ENCODE results near the gene TNFRSF19.
A peak's percentile ranks its signal among the peaks of the same experiment; 100 is the strongest.

TNFRSF19 gene

GRCh38 chr13:23670793-23671192 is 100.6 kb downstream of the TNFRSF19 start:
- TF ChIP-seq, protein P1, sequence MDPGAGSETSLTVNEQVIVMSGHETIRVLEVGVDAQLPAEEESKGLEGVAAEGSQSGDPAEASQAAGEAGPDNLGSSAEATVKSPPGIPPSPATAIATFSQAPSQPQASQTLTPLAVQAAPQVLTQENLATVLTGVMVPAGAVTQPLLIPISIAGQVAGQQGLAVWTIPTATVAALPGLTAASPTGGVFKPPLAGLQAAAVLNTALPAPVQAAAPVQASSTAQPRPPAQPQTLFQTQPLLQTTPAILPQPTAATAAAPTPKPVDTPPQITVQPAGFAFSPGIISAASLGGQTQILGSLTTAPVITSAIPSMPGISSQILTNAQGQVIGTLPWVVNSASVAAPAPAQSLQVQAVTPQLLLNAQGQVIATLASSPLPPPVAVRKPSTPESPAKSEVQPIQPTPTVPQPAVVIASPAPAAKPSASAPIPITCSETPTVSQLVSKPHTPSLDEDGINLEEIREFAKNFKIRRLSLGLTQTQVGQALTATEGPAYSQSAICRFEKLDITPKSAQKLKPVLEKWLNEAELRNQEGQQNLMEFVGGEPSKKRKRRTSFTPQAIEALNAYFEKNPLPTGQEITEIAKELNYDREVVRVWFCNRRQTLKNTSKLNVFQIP (CRISPR knock-in tag; IDR thresholded peaks at IDR 0.05; ENCODE audit: borderline replicate concordance, low read depth) = no peak
- TF ChIP-seq ARNTL (CRISPR knock-in tag; IDR thresholded peaks at IDR 0.05; ENCODE audit: borderline replicate concordance, low read depth) = no peak
- no peak for TF ChIP-seq BACH2 (CRISPR knock-in tag; IDR thresholded peaks at IDR 0.05; ENCODE audit: borderline replicate concordance)
- no peak for TF ChIP-seq CREB5 (CRISPR knock-in tag; IDR thresholded peaks at IDR 0.05; ENCODE audit: low read depth)
- no peak for TF ChIP-seq SNAI2 (CRISPR knock-in tag; IDR thresholded peaks at IDR 0.05)
- TF ChIP-seq ZFP3 (CRISPR knock-in tag; IDR thresholded peaks at IDR 0.05) = no peak
- no peak for TF ChIP-seq ESRRG (CRISPR knock-in tag; IDR thresholded peaks at IDR 0.05)
- TF ChIP-seq ZNF70 (CRISPR knock-in tag; IDR thresholded peaks at IDR 0.05) = no peak
- no peak for TF ChIP-seq ZNF8 (CRISPR knock-in tag; IDR thresholded peaks at IDR 0.05)
- TF ChIP-seq ISL1 (CRISPR knock-in tag; IDR thresholded peaks at IDR 0.05) = no peak
- TF ChIP-seq TCF4 (CRISPR knock-in tag; IDR thresholded peaks at IDR 0.05; ENCODE audit: borderline replicate concordance) = no peak
- no peak for TF ChIP-seq TOX (CRISPR knock-in tag; IDR thresholded peaks at IDR 0.05; ENCODE audit: borderline replicate concordance)
- TF ChIP-seq OSR1 (CRISPR knock-in tag; IDR thresholded peaks at IDR 0.05) = no peak
- no peak for TF ChIP-seq GLIS3 (CRISPR knock-in tag; IDR thresholded peaks at IDR 0.05)
- TF ChIP-seq PPARA (CRISPR knock-in tag; IDR thresholded peaks at IDR 0.05; ENCODE audit: borderline replicate concordance) = no peak
- TF ChIP-seq, protein P2, sequence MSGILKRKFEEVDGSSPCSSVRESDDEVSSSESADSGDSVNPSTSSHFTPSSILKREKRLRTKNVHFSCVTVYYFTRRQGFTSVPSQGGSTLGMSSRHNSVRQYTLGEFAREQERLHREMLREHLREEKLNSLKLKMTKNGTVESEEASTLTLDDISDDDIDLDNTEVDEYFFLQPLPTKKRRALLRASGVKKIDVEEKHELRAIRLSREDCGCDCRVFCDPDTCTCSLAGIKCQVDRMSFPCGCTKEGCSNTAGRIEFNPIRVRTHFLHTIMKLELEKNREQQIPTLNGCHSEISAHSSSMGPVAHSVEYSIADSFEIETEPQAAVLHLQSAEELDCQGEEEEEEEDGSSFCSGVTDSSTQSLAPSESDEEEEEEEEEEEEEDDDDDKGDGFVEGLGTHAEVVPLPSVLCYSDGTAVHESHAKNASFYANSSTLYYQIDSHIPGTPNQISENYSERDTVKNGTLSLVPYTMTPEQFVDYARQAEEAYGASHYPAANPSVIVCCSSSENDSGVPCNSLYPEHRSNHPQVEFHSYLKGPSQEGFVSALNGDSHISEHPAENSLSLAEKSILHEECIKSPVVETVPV (CRISPR knock-in tag; IDR thresholded peaks at IDR 0.05) = no peak
- no peak for ATAC-seq

GRCh38 chr13:23671377-23671776 is 101.2 kb downstream of the TNFRSF19 start:
- no peak for TF ChIP-seq BACH2 (CRISPR knock-in tag; IDR thresholded peaks at IDR 0.05; ENCODE audit: borderline replicate concordance)
- TF ChIP-seq TCF4 (CRISPR knock-in tag; IDR thresholded peaks at IDR 0.05; ENCODE audit: borderline replicate concordance) = peak; percentile 39; the same call in 1 of the 2 replicates
- no peak for ATAC-seq

DNA sequence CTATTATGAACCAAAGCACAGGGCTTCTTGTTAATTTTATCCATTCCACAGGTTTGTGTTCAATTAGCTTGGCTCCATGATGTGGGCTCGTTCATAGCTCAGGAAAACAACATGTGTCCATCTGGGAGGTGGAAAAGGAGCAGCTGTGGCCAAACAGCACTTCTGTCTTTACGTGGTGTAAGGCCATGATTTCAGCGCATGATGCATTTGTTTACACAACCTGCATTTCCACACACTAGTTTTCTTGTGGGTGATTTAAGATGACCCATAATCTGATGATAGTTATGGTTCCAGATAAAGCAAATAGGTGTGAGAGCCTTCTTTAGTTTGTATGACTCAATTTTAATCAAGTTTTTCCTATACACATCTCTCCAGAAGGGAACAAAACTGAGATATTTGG is 101.7 kb downstream of the TNFRSF19 start:
- TF ChIP-seq ZFP30 (CRISPR knock-in tag; IDR thresholded peaks at IDR 0.05) (no peak), SNAI2 (CRISPR knock-in tag; IDR thresholded peaks at IDR 0.05) (no peak), GLIS3 (CRISPR knock-in tag; IDR thresholded peaks at IDR 0.05) (no peak), TOX (CRISPR knock-in tag; IDR thresholded peaks at IDR 0.05; ENCODE audit: borderline replicate concordance) (no peak), OSR1 (CRISPR knock-in tag; IDR thresholded peaks at IDR 0.05) (no peak), BACH2 (CRISPR knock-in tag; IDR thresholded peaks at IDR 0.05; ENCODE audit: borderline replicate concordance) (no peak), ISL1 (CRISPR knock-in tag; IDR thresholded peaks at IDR 0.05) (no peak), RARB (CRISPR knock-in tag; IDR thresholded peaks at IDR 0.05) (no peak), ZNF565 (CRISPR knock-in tag; conservative IDR thresholded peaks at IDR 0.05; ENCODE audit: low read depth) (no peak), CSDC2 (CRISPR knock-in tag; IDR thresholded peaks at IDR 0.05) (no peak), ZC3H10 (CRISPR knock-in tag; IDR thresholded peaks at IDR 0.05) (no peak), TCF4 (CRISPR knock-in tag; IDR thresholded peaks at IDR 0.05; ENCODE audit: borderline replicate concordance) (no peak), ARNTL (CRISPR knock-in tag; IDR thresholded peaks at IDR 0.05; ENCODE audit: borderline replicate concordance, low read depth) (no peak), ZFP3 (CRISPR knock-in tag; IDR thresholded peaks at IDR 0.05) (no peak), TSHZ2 (CRISPR knock-in tag; IDR thresholded peaks at IDR 0.05) (no peak)
- TF ChIP-seq, protein P1 (CRISPR knock-in tag; IDR thresholded peaks at IDR 0.05; ENCODE audit: borderline replicate concordance, low read depth) = no peak
- TF ChIP-seq, protein P2 (CRISPR knock-in tag; IDR thresholded peaks at IDR 0.05) = no peak
- TF ChIP-seq, protein P3, sequence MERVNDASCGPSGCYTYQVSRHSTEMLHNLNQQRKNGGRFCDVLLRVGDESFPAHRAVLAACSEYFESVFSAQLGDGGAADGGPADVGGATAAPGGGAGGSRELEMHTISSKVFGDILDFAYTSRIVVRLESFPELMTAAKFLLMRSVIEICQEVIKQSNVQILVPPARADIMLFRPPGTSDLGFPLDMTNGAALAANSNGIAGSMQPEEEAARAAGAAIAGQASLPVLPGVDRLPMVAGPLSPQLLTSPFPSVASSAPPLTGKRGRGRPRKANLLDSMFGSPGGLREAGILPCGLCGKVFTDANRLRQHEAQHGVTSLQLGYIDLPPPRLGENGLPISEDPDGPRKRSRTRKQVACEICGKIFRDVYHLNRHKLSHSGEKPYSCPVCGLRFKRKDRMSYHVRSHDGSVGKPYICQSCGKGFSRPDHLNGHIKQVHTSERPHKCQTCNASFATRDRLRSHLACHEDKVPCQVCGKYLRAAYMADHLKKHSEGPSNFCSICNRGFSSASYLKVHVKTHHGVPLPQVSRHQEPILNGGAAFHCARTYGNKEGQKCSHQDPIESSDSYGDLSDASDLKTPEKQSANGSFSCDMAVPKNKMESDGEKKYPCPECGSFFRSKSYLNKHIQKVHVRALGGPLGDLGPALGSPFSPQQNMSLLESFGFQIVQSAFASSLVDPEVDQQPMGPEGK (CRISPR knock-in tag; IDR thresholded peaks at IDR 0.05; ENCODE audit: borderline replicate concordance) = no peak
- ATAC-seq = no peak
